Activated naive CD4-positive, alpha-beta T cell treated with anti-CD3 and anti-CD28 coated beads for 36 hours (primary cell): ENCODE data around the gene MSH3. TPM values are rescaled to one million over a fixed set of nuclear protein-coding genes. Genes with fewer than 3 reads are reported as not detected.
"Not testable (repeated sequence)": the region's sequence is repeated elsewhere in the genome, so short reads cannot be mapped to it uniquely, and the experiment has no call there.

Source experiments
- CTCF ChIA-PET: fragments of 350-600 bp; sonication (Branson Sonifier 250); formaldehyde crosslinking; loops from one replicate; lab custom pipeline; 2021; ENCODE audit warnings: antibody characterized with exemption; lab: Charles Lee
- DNase-seq: peaks from one replicate; pipeline ENCODE4 v3.0.0-alpha.2; 2020
- H3K27ac Mint-ChIP-seq: one replicate; pipeline ENCODE4 v1.8.0; 2021; ENCODE audit warnings: mild to moderate bottlenecking, mixed read lengths
- H3K27me3 Mint-ChIP-seq: one replicate; pipeline ENCODE4 v1.8.0; 2021; ENCODE audit warnings: low read depth, mixed read lengths
- H3K36me3 Mint-ChIP-seq: one replicate; pipeline ENCODE4 v1.8.0; 2021; ENCODE audit warnings: low read depth, mixed read lengths
- H3K4me1 Mint-ChIP-seq: one replicate; pipeline ENCODE4 v1.8.0; 2021; ENCODE audit warnings: low read depth, mixed read lengths
- H3K4me3 Mint-ChIP-seq: one replicate; pipeline ENCODE4 v1.8.0; 2021; ENCODE audit warnings: mild to moderate bottlenecking, moderate library complexity, mixed read lengths
- H3K9me3 Mint-ChIP-seq: one replicate; pipeline ENCODE4 v1.8.0; 2021; ENCODE audit warnings: mixed read lengths
- intact Hi-C: fragments of 100-400 bp; cut with micrococcal nuclease; formaldehyde crosslinking; loops from one replicate; pipeline ENCODE4 v1.15.1; 2023
- total RNA-seq, 2 experiments: library from RNA; stranded (reverse); gene quantifications; one replicate each; pipeline ENCODE4 v1.2.3, GENCODE V29; 2021

Gene MSH3
- total RNA-seq, 2 experiments from 2014 or later = 25.1 to 25.8 TPM

DNA sequence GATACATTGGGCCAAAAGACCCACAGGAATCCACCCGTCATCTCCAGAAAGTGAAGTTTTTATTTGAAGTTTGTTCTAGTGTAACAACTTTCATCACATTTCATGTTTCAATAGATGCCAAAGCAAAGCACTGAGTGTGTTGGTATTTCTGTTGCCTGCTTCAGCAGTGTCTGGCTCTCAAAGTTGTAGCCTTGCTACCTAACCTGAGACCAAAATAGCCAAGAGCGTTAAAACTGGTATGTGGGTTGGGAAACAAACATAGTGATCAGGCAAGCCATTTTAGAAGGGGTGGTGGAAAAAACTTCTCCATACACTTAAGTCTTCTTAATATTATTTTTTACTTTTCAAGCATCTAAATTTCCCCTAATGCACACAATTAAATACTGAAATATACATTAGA lies 150.6 kb downstream of the MSH3 start:
- peaks cover 24% of the 10 kb centered on the region for H3K36me3 Mint-ChIP-seq
- H3K27me3 Mint-ChIP-seq = no peaks in the 10 kb centered on the region
- intact Hi-C loops = no loop called here
- no peak overlapping the region for H3K27ac Mint-ChIP-seq
- H3K4me1 Mint-ChIP-seq = peaks cover 4% of the 10 kb centered on the region
- no peaks in the 10 kb centered on the region for H3K9me3 Mint-ChIP-seq
- CTCF ChIA-PET = no interaction called here
- no peak overlapping the region for H3K4me3 Mint-ChIP-seq
- no peak for DNase-seq

- Mint-ChIP-seq H3K4me1 (peaks cover 8% of the 10 kb centered on the region), H3K27ac (no peak overlapping the region), H3K9me3 (no peaks in the 10 kb centered on the region), H3K27me3 (no peaks in the 10 kb centered on the region), H3K36me3 (peaks cover 16% of the 10 kb centered on the region), H3K4me3 (no peak overlapping the region)
- DNase-seq = no peak
- CTCF ChIA-PET = no interaction called here
- intact Hi-C loops = no loop called here
Measured at GRCh38 chr5:80806929-80807328, 152.5 kb downstream of the MSH3 start.

DNA sequence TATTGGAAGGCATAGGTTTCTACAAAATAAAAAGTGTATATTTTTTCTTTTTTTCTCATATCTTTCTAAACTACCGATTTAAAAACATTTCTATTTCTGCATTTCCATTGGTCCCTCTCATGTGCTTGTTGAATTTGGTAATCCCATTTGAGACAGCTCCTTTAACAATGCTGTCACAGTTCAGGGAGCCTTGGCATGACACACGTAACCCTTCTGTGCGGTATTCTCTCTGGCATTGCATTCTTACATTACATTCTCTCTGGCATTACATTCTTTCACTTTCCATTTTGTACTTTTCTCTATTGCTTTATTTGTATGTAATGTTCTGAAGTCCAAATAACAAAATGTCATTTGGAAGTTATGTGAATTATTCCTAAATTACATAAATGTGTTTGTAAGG lies 155.0 kb downstream of the MSH3 start:
- no peak for DNase-seq
- intact Hi-C loops = no loop called here
- CTCF ChIA-PET = no interaction called here
- H3K27ac Mint-ChIP-seq = no peak overlapping the region
- H3K36me3 Mint-ChIP-seq = peaks cover 15% of the 10 kb centered on the region
- no peaks in the 10 kb centered on the region for H3K9me3 Mint-ChIP-seq
- no peak overlapping the region for H3K4me3 Mint-ChIP-seq
- no peaks in the 10 kb centered on the region for H3K27me3 Mint-ChIP-seq
- peaks cover 8% of the 10 kb centered on the region for H3K4me1 Mint-ChIP-seq

GRCh38 chr5:80810425-80810824 lies 156.0 kb downstream of the MSH3 start:
- H3K9me3 Mint-ChIP-seq = no peaks in the 10 kb centered on the region
- no peak overlapping the region for H3K27ac Mint-ChIP-seq
- CTCF ChIA-PET = no interaction called here
- DNase-seq = no peak
- H3K27me3 Mint-ChIP-seq = no peaks in the 10 kb centered on the region
- peaks cover 8% of the 10 kb centered on the region for H3K4me1 Mint-ChIP-seq
- intact Hi-C loops = no loop called here
- no peak overlapping the region for H3K4me3 Mint-ChIP-seq
- H3K36me3 Mint-ChIP-seq = peaks cover 21% of the 10 kb centered on the region

DNA sequence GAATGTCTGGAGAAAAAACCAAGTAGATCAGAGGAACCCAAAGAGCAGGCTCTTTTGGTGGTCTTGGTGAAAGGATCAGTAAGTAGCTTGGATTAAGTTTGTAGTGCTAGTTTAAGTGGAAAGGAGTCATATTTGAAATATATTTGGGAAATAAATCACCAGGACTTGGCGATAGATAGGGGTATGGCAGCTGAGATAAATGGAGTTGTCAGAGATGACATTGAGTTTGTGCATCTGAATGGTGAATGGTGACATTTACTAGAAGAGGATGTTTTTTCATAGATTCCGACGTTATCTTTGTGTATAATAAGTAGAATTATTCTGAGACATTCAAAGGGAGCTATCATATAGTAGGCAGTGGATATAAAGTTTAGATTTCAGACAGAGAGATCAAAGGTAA lies 162.1 kb downstream of the MSH3 start:
- Mint-ChIP-seq H3K27ac (no peak overlapping the region), H3K4me3 (no peak overlapping the region), H3K9me3 (no peaks in the 10 kb centered on the region), H3K27me3 (no peaks in the 10 kb centered on the region), H3K36me3 (peaks cover 40% of the 10 kb centered on the region), H3K4me1 (no peaks in the 10 kb centered on the region)
- no peak for DNase-seq
- CTCF ChIA-PET = interaction anchor here (1.1 kb wide), 1 partner anchor 292 kb away, joined by 3 read pairs; no protein-coding TSS in a partner anchor
- intact Hi-C loops = no loop called here

- peaks cover 40% of the 10 kb centered on the region for H3K36me3 Mint-ChIP-seq
- no peak overlapping the region for H3K27ac Mint-ChIP-seq
- CTCF ChIA-PET = no interaction called here
- H3K4me3 Mint-ChIP-seq = no peak overlapping the region
- peaks cover 9% of the 10 kb centered on the region for H3K9me3 Mint-ChIP-seq
- no peak for DNase-seq
- no peaks in the 10 kb centered on the region for H3K4me1 Mint-ChIP-seq
- no peaks in the 10 kb centered on the region for H3K27me3 Mint-ChIP-seq
- intact Hi-C loops = no loop called here
Measured at GRCh38 chr5:80820685-80821084, 166.2 kb downstream of the MSH3 start.

GRCh38 chr5:80822640-80823039 lies 168.2 kb downstream of the MSH3 start:
- H3K36me3 Mint-ChIP-seq = peaks cover 35% of the 10 kb centered on the region
- CTCF ChIA-PET = interaction anchor here (0.6 kb wide), 1 partner anchor 74 kb away, joined by 6 read pairs; no protein-coding TSS in a partner anchor
- intact Hi-C loops = no loop called here
- no peaks in the 10 kb centered on the region for H3K4me1 Mint-ChIP-seq
- DNase-seq = no peak
- H3K27ac Mint-ChIP-seq = no peak overlapping the region
- H3K27me3 Mint-ChIP-seq = no peaks in the 10 kb centered on the region
- H3K9me3 Mint-ChIP-seq = peaks cover 9% of the 10 kb centered on the region
- H3K4me3 Mint-ChIP-seq = no peak overlapping the region

GRCh38 chr5:80824159-80824558 lies 169.7 kb downstream of the MSH3 start:
- Mint-ChIP-seq H3K9me3 (peaks cover 18% of the 10 kb centered on the region), H3K36me3 (peaks cover 41% of the 10 kb centered on the region)
- H3K27me3 Mint-ChIP-seq, intact Hi-C loops, H3K27ac Mint-ChIP-seq, DNase-seq, CTCF ChIA-PET, H3K4me1 Mint-ChIP-seq, H3K4me3 Mint-ChIP-seq: not testable (repeated sequence)

GRCh38 chr5:80825786-80826460 lies 171.5 kb downstream of the MSH3 start:
- intact Hi-C loops = no loop called here
- DNase-seq = no peak
- Mint-ChIP-seq H3K27me3 (no peaks in the 10 kb centered on the region), H3K4me1 (no peaks in the 10 kb centered on the region), H3K36me3 (peaks cover 41% of the 10 kb centered on the region), H3K4me3 (no peak overlapping the region), H3K9me3 (peaks cover 21% of the 10 kb centered on the region), H3K27ac (no peak overlapping the region)
- CTCF ChIA-PET = interaction anchor here (0.8 kb wide), 1 partner anchor 42 kb away, joined by 4 read pairs; no protein-coding TSS in a partner anchor

- no peak overlapping the region for H3K27ac Mint-ChIP-seq
- intact Hi-C loops = no loop called here
- DNase-seq = no peak
- peaks cover 5% of the 10 kb centered on the region for H3K4me1 Mint-ChIP-seq
- no peak overlapping the region for H3K4me3 Mint-ChIP-seq
- H3K27me3 Mint-ChIP-seq = no peaks in the 10 kb centered on the region
- H3K36me3 Mint-ChIP-seq = peaks cover 4% of the 10 kb centered on the region
- CTCF ChIA-PET = interaction anchor here (0.6 to 1.2 kb wide), 2 partner anchors 19 to 270 kb away, joined by 3 to 4 read pairs; no protein-coding TSS in a partner anchor
- H3K9me3 Mint-ChIP-seq = no peaks in the 10 kb centered on the region
Measured at GRCh38 chr5:80834710-80835109, 180.3 kb downstream of the MSH3 start.

GRCh38 chr5:80835128-80835527 lies 180.7 kb downstream of the MSH3 start:
- CTCF ChIA-PET = interaction anchor here (0.6 to 1.2 kb wide), 3 partner anchors 19 to 270 kb away, joined by 3 to 4 read pairs (median 3); no protein-coding TSS in a partner anchor
- Mint-ChIP-seq H3K36me3 (peaks cover 4% of the 10 kb centered on the region), H3K27ac (no peak overlapping the region), H3K9me3 (no peaks in the 10 kb centered on the region), H3K4me1 (peaks cover 5% of the 10 kb centered on the region), H3K27me3 (no peaks in the 10 kb centered on the region), H3K4me3 (no peak overlapping the region)
- no peak for DNase-seq
- intact Hi-C loops = no loop called here

- Mint-ChIP-seq H3K4me3 (no peak overlapping the region), H3K4me1 (peaks cover 6% of the 10 kb centered on the region), H3K27me3 (no peaks in the 10 kb centered on the region), H3K36me3 (peaks cover 14% of the 10 kb centered on the region), H3K9me3 (peaks cover 5% of the 10 kb centered on the region), H3K27ac (no peak overlapping the region)
- DNase-seq = peak; percentile 13
- CTCF ChIA-PET = interaction anchor here (1.1 kb wide), 2 partner anchors 36 to 271 kb away, joined by 3 to 4 read pairs; no protein-coding TSS in a partner anchor
- intact Hi-C loops = no loop called here
Measured at GRCh38 chr5:80837679-80838078, 183.2 kb downstream of the MSH3 start.
